Measurements from ENCODE around the gene PCDH9.

GRCh38 chr13:66562054-66562453 is 668.1 kb downstream of the PCDH9 start:
- TF ChIP-seq, protein P1, sequence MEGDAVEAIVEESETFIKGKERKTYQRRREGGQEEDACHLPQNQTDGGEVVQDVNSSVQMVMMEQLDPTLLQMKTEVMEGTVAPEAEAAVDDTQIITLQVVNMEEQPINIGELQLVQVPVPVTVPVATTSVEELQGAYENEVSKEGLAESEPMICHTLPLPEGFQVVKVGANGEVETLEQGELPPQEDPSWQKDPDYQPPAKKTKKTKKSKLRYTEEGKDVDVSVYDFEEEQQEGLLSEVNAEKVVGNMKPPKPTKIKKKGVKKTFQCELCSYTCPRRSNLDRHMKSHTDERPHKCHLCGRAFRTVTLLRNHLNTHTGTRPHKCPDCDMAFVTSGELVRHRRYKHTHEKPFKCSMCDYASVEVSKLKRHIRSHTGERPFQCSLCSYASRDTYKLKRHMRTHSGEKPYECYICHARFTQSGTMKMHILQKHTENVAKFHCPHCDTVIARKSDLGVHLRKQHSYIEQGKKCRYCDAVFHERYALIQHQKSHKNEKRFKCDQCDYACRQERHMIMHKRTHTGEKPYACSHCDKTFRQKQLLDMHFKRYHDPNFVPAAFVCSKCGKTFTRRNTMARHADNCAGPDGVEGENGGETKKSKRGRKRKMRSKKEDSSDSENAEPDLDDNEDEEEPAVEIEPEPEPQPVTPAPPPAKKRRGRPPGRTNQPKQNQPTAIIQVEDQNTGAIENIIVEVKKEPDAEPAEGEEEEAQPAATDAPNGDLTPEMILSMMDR (conservative IDR thresholded peaks at IDR 0.05 in 1 of 2, IDR thresholded peaks at IDR 0.05 in 1 of 2; ENCODE audit: extremely low read depth in 1 of 2, insufficient read depth in 1 of 2, low read depth in 1 of 2, low read length in 2 of 2): no peak
- no peak for TF ChIP-seq EZH2 (IDR thresholded peaks at IDR 0.05; ENCODE audit: borderline replicate concordance, low read length)

All from mammary epithelial cell (primary cell).